MM.1S (cell line): ENCODE results near the gene CNGB1.

ENCODE experiments used
- DNase-seq: peaks from one replicate; pipeline ENCODE4 v3.0.0-alpha.2; 2015
- H2AFZ ChIP-seq: fragments of 300-600 bp; sonication (generic); 2 replicates; pipeline ENCODE4 v1.6.0; 2016; ENCODE audit warnings: antibody characterized with exemption, low read length
- H3F3A ChIP-seq: fragments of 300-600 bp; sonication (generic); 2 replicates; pipeline ENCODE4 v1.6.1; 2016; ENCODE audit warnings: mild to moderate bottlenecking, antibody characterized with exemption, low read length, moderate library complexity, mixed read lengths; ENCODE audit not compliant: insufficient read depth
- H3K27ac ChIP-seq: fragments of 300-600 bp; sonication (generic); 2 replicates; pipeline ENCODE4 v1.5.1; 2016; ENCODE audit warnings: mild to moderate bottlenecking, low read length
- H3K27me3 ChIP-seq: fragments of 300-600 bp; sonication (generic); replicated peaks from 2 replicates; pipeline ENCODE4 v1.6.0; 2016; ENCODE audit warnings: low read length; ENCODE audit not compliant: insufficient read depth
- H3K36me3 ChIP-seq: fragments of 300-600 bp; sonication (generic); replicated peaks from 2 replicates; pipeline ENCODE4 v1.6.1; 2016; ENCODE audit warnings: mild to moderate bottlenecking, low read length, mixed read lengths; ENCODE audit not compliant: insufficient read depth
- H3K4me1 ChIP-seq: fragments of 300-600 bp; sonication (generic); 2 replicates; pipeline ENCODE4 v1.6.1; 2016; ENCODE audit warnings: low read length, mixed read lengths
- H3K4me2 ChIP-seq: fragments of 300-600 bp; sonication (generic); 2 replicates; pipeline ENCODE4 v1.6.0; 2016; ENCODE audit warnings: low read depth, low read length
- H3K4me3 ChIP-seq: fragments of 300-600 bp; sonication (generic); 2 replicates; pipeline ENCODE4 v1.5.1; 2016; ENCODE audit warnings: low read length, mixed read lengths
- H3K79me2 ChIP-seq: fragments of 300-600 bp; sonication (generic); 2 replicates; pipeline ENCODE4 v1.6.1; 2016; ENCODE audit warnings: mixed run types, low read length, mixed read lengths
- H3K9ac ChIP-seq: fragments of 300-600 bp; sonication (generic); 2 replicates; pipeline ENCODE4 v1.6.1; 2016; ENCODE audit warnings: low read length, mixed read lengths
- H3K9me2 ChIP-seq: fragments of 300-600 bp; sonication (generic); replicated peaks from 2 replicates; pipeline ENCODE4 v1.6.1; 2016; ENCODE audit warnings: mild to moderate bottlenecking, low read length, mixed read lengths; ENCODE audit not compliant: insufficient read depth
- H3K9me3 ChIP-seq: fragments of 300-600 bp; sonication (generic); replicated peaks from 2 replicates; pipeline ENCODE4 v1.6.1; 2016; ENCODE audit warnings: mild to moderate bottlenecking, low read length, mixed read lengths; ENCODE audit not compliant: insufficient read depth
- H4K20me1 ChIP-seq: fragments of 300-600 bp; sonication (generic); 2 replicates; pipeline ENCODE4 v1.6.1; 2016; ENCODE audit warnings: mild to moderate bottlenecking, low read length, moderate library complexity, mixed read lengths; ENCODE audit not compliant: insufficient read depth
- CTCF ChIP-seq: fragments of 300-600 bp; sonication (generic); IDR thresholded peaks from 2 replicates; pipeline ENCODE4 v1.5.1; 2016; ENCODE audit warnings: antibody characterized with exemption, low read length, mixed read lengths
- EZH2 ChIP-seq: fragments of 300-600 bp; sonication (generic); optimal IDR thresholded peaks from 2 replicates; pipeline ENCODE3; 2017; ENCODE audit warnings: low read depth, mild to moderate bottlenecking, antibody characterized with exemption, low read length, mixed read lengths
- EZH2phosphoT487 ChIP-seq: fragments of 300-600 bp; sonication (generic); IDR thresholded peaks from 2 replicates; pipeline ENCODE4 v1.6.1; 2018; ENCODE audit warnings: antibody characterized with exemption, low read length

CNGB1 gene

GRCh38 chr16:57970319-57970718 lies 609 bp downstream of the CNGB1 start:
- no peak overlapping the region for H3K4me3 ChIP-seq
- no peaks in the 10 kb centered on the region for H4K20me1 ChIP-seq
- no peak for DNase-seq
- no peaks in the 10 kb centered on the region for H3K36me3 ChIP-seq
- no peaks in the 10 kb centered on the region for H3K79me2 ChIP-seq
- no peaks in the 10 kb centered on the region for H3K9me3 ChIP-seq
- TF ChIP-seq EZH2phosphoT487, result no peak
- no peak for TF ChIP-seq EZH2
- H3K9me2 ChIP-seq, result no peaks in the 10 kb centered on the region
- no peak overlapping the region for H2AFZ ChIP-seq
- H3K4me1 ChIP-seq, result no peaks in the 10 kb centered on the region
- H3K4me2 ChIP-seq, result no peak overlapping the region
- H3K27me3 ChIP-seq, result no peaks in the 10 kb centered on the region
- no peak overlapping the region for H3K9ac ChIP-seq
- H3K27ac ChIP-seq, result no peak overlapping the region
- H3F3A ChIP-seq, result no peaks in the 10 kb centered on the region

GRCh38 chr16:57969451-57970123 lies 1.3 kb downstream of the CNGB1 start:
- no peaks in the 10 kb centered on the region for H3F3A ChIP-seq
- H3K36me3 ChIP-seq, result no peaks in the 10 kb centered on the region
- no peak overlapping the region for H3K4me3 ChIP-seq
- no peaks in the 10 kb centered on the region for H3K79me2 ChIP-seq
- H3K27ac ChIP-seq, result no peak overlapping the region
- DNase-seq, result no peak
- H3K4me2 ChIP-seq, result no peak overlapping the region
- H3K9ac ChIP-seq, result no peak overlapping the region
- no peaks in the 10 kb centered on the region for H3K4me1 ChIP-seq
- H4K20me1 ChIP-seq, result no peaks in the 10 kb centered on the region
- no peaks in the 10 kb centered on the region for H3K27me3 ChIP-seq
- no peak for TF ChIP-seq EZH2phosphoT487
- no peak for TF ChIP-seq EZH2
- TF ChIP-seq CTCF, result no peak
- no peaks in the 10 kb centered on the region for H3K9me2 ChIP-seq
- no peaks in the 10 kb centered on the region for H3K9me3 ChIP-seq
- no peak overlapping the region for H2AFZ ChIP-seq

- Histone ChIP-seq H3K9me2 (no peaks in the 10 kb centered on the region), H4K20me1 (no peaks in the 10 kb centered on the region), H3K4me3 (no peak overlapping the region), H3F3A (no peaks in the 10 kb centered on the region), H3K9me3 (no peaks in the 10 kb centered on the region), H3K36me3 (no peaks in the 10 kb centered on the region), H3K4me2 (no peak overlapping the region), H3K9ac (no peak overlapping the region), H3K27ac (no peak overlapping the region), H2AFZ (no peak overlapping the region), H3K27me3 (no peaks in the 10 kb centered on the region), H3K79me2 (no peaks in the 10 kb centered on the region), H3K4me1 (no peaks in the 10 kb centered on the region)
- DNase-seq, result no peak
- TF ChIP-seq CTCF (no peak), EZH2phosphoT487 (no peak), EZH2 (no peak)
Observed at GRCh38 chr16:57967916-57968315, 3.0 kb downstream of the CNGB1 start.

GRCh38 chr16:57966986-57967385 lies 3.9 kb downstream of the CNGB1 start:
- TF ChIP-seq CTCF (no peak), EZH2phosphoT487 (no peak), EZH2 (no peak)
- H3K9me3 ChIP-seq, result no peaks in the 10 kb centered on the region
- DNase-seq, result no peak
- no peaks in the 10 kb centered on the region for H4K20me1 ChIP-seq
- no peaks in the 10 kb centered on the region for H3K27me3 ChIP-seq
- no peaks in the 10 kb centered on the region for H3K36me3 ChIP-seq
- no peak overlapping the region for H3K9ac ChIP-seq
- H3K4me3 ChIP-seq, result no peak overlapping the region
- H3F3A ChIP-seq, result no peaks in the 10 kb centered on the region
- no peak overlapping the region for H2AFZ ChIP-seq
- no peaks in the 10 kb centered on the region for H3K9me2 ChIP-seq
- H3K4me1 ChIP-seq, result no peaks in the 10 kb centered on the region
- H3K27ac ChIP-seq, result no peak overlapping the region
- no peaks in the 10 kb centered on the region for H3K79me2 ChIP-seq
- H3K4me2 ChIP-seq, result no peak overlapping the region
